ENCODE measurements around the gene P2RY4.
"Not testable (repeated sequence)": the region's sequence is repeated elsewhere in the genome, so short reads cannot be mapped to it uniquely, and the experiment has no call there.

The P2RY4 gene

DNA sequence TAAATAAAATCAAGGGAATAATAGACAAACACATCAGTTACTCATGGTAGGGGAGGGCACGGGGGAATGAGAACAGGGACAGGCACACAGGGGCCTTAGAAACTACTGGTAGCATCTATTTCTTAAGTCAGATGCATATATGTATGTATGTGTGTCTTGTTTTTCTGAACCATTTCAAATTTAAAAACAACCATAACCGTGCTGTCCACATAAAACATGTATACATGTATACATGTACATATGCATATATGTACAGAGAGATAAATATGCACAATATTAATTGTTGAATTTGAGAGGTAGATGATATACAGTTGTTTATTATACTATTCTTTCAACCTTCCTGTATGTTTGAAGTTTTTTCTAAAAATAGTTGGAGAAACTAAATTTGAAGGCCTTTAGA, 33.3 kb downstream of the P2RY4 start:
- no peak overlapping the region for H3K4me3 ChIP-seq (ENCODE audit: low read depth, low read length)
- TF ChIP-seq, protein P1, sequence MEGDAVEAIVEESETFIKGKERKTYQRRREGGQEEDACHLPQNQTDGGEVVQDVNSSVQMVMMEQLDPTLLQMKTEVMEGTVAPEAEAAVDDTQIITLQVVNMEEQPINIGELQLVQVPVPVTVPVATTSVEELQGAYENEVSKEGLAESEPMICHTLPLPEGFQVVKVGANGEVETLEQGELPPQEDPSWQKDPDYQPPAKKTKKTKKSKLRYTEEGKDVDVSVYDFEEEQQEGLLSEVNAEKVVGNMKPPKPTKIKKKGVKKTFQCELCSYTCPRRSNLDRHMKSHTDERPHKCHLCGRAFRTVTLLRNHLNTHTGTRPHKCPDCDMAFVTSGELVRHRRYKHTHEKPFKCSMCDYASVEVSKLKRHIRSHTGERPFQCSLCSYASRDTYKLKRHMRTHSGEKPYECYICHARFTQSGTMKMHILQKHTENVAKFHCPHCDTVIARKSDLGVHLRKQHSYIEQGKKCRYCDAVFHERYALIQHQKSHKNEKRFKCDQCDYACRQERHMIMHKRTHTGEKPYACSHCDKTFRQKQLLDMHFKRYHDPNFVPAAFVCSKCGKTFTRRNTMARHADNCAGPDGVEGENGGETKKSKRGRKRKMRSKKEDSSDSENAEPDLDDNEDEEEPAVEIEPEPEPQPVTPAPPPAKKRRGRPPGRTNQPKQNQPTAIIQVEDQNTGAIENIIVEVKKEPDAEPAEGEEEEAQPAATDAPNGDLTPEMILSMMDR (IDR thresholded peaks at IDR 0.05; ENCODE audit: low read depth, low read length, missing control alignments), result no peak
- DNase-seq (ENCODE audit: low read depth), result no peak

DNA sequence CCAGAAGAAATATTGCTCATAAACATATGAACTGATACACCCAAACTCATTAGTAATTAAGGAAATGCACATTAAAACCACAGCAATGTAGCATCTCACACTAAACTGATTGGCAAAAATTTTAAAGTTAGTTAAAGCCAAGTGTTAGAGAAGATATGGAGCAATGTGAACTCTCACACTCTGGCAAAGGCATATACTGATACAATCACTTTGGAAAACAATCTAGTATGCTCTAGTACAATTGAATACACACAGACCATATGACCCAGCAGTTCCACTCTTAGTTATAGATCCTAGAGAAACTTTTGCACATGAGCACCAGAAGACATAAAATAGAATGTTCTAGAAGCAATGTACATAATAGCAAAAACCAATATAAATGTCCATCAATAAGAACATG, 34.0 kb downstream of the P2RY4 start:
- H3K4me3 ChIP-seq (ENCODE audit: low read depth, low read length), result no peak overlapping the region
- DNase-seq (ENCODE audit: low read depth), result no peak
- TF ChIP-seq, protein P1 (IDR thresholded peaks at IDR 0.05; ENCODE audit: low read depth, low read length, missing control alignments), result no peak

DNA sequence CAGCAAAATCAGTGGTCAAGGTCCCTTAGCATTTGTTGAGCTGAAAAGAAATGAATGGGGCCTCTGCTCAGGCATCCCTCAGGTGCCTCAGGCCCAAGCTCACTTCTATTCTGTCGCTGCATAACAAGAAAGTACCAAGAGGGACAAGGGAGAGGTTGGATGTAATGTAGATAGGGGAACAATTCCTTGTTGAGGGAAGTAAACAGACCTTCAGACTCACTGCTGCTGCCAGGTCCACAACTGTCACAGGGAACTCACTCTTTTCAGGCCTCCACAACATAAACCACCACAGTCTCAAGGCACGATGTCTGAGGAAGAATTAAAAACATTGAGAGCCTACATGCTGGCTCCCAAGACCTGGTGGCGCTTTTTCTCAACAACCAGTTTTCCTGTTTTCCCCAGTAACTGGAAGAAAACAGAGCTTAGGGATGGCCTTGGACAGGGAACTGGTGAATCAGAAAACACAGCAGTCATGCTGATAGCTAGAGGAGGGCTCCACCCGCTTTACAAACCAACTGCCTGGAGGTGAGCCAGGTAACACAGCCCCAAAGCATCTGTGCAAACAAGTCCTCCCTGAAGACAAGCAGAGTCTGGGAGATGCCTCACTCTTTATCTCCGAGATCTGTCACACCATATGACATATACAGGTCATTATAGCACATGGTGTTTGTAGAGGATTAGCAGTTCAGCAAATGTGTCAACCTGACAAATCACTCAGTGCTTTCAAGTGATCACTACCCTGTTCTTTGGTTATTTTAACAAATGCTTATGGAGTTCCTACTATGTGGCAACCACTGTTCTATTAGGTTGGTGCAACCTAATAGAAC, 39.9 kb downstream of the P2RY4 start:
- no peak for DNase-seq (ENCODE audit: low read depth)
- H3K4me3 ChIP-seq (ENCODE audit: low read depth, low read length), result no peak overlapping the region
- TF ChIP-seq, protein P1 (IDR thresholded peaks at IDR 0.05; ENCODE audit: low read depth, low read length, missing control alignments), result no peak

DNA sequence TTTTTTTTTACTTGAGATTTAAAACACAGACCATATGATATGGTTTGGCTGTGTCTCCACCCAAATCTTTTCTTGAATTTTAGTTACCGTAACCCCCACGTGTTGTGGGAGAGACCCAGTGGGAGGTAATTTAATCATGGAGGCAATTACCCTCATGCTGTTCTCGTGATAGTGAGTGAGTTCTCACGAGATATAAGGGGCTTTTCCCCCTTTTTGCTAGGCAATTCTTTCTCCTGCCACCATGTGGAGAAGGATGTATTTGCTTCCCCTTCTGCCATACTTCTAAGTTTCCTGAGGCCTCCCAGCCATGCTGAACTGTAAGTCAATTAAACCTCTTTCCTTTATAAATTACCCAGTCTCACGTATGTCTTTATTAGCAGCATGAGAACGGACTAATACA, 50.4 kb downstream of the P2RY4 start:
- H3K4me3 ChIP-seq (ENCODE audit: low read depth, low read length), result not testable (repeated sequence)

DNA sequence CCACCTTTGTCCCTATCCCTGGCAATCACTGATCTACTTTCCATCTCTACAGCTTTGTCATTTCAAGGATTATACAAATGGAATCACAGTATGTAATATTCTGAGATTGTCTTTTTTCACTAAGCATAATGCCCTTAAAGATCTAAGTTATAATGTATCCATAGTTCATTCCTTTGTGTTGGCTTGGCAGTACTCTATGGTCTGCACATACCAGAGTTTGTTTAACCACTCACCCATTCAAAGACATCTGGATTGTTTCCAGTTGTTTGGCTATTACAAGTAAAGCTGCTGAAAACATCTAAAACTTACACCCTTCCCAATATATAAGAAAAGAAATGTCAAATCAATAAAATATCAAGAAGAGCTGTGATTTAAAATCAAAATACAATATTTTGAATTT, 51.5 kb downstream of the P2RY4 start:
- DNase-seq (ENCODE audit: low read depth), result no peak
- TF ChIP-seq, protein P1 (IDR thresholded peaks at IDR 0.05; ENCODE audit: low read depth, low read length, missing control alignments), result no peak
- no peak overlapping the region for H3K4me3 ChIP-seq (ENCODE audit: low read depth, low read length)

More for the DNA sequence above, 50.4 kb downstream of the P2RY4 start:
- DNase-seq (ENCODE audit: low read depth), result not testable (repeated sequence)

All from GM12864 (cell line).